ENCODE results near the gene THPO.

Gene THPO

DNA sequence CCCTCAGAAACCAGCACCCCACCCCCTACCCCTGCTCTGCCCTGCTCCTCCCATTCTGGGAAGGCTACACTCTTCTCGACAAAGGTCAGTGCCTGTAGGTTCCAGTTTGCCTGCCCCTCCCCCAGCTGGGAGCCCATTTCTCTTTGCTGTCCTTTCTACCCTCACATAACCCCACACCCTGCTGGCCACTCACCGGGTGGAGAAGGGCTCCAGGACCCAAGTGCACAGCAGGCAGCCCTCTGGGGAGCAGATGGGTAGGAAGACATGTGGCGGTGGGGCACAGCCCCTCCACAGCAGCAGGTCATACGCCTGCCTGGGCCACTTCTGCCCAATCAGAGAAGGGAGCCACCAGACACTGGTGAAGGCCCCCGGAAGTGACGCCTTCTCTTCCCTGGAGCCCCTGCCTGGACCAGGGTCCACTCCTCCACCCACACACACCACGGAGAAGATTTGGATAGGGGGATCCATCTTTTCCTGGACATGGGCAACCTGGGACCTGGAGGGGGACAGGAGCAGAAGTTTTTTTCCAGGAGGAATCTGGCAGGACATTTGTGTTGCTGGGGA is at the start of gene THPO:
Gene THPO, minus strand, starts transcription at position 326 of the 564 bp plus-strand sequence. CDS start 1,948 bp downstream, outside the sequence.
- DNase-seq (ENCODE audit: low read depth in 2 of 2), result no peak

DNA sequence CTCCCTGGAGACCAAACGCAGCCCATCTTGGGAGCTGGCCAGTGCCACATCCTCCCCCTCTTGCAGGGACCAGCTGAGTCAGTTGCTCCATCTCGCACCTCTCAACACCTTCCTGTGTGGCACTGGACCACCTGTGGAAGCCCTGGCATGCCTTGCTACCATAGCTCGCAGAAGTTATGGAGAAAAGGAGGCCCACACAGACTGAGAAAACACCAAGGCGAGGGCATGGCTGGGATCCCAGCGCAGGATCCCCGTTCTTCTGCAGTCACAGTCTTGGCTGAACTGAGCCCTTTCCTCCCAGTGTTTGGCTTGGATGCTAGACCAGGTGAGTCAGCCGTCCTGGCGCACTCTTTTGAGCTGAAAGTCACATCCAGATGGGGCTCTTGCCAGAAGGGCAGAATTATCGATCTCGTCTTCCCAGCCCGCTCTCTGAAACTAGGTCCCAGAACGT is 48.7 kb upstream of the THPO start:
- DNase-seq (ENCODE audit: low read depth in 2 of 2), result no peak

DNA sequence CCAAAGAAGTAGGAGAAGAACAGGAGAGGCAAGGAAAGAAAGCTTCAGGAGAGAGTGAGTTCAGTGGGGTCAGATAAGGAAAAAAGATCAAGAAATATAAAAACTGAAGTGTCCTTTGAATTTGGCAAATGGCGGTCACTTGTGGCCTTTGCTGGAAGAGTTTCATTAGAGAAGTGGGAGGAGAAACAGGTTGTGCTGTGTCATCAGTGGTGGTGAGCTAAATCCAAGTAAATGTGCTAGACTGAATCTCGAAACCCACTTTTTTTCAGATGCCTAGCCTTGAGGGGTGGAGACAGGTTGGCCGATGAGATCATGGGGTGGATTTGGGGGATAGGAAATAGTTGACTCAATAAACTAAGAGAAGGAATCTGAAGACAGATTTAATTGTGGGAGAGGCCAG is 45.6 kb upstream of the THPO start:
- DNase-seq (ENCODE audit: low read depth in 2 of 2), result no peak

DNA sequence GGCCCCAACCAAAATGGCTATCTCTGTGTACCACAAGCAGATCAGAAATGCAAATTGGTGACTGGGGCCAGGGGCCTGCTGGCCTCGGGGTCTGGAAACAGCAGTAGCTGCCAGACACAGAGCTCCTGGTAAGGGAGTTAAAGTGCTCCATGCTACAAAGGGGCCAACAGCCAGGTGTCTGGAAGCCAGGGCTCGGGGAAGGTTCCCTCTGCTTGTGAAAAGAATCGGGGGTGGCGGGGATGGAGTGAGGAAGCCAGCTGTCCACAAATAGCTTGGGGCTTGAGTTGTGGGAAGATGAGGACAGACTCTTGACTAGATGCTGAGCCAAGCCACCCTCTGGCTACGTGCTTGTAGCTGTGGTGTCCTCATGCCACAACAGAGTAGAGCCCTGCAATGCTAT is 41.2 kb upstream of the THPO start:
- no peak for DNase-seq (ENCODE audit: low read depth in 2 of 2)

DNA sequence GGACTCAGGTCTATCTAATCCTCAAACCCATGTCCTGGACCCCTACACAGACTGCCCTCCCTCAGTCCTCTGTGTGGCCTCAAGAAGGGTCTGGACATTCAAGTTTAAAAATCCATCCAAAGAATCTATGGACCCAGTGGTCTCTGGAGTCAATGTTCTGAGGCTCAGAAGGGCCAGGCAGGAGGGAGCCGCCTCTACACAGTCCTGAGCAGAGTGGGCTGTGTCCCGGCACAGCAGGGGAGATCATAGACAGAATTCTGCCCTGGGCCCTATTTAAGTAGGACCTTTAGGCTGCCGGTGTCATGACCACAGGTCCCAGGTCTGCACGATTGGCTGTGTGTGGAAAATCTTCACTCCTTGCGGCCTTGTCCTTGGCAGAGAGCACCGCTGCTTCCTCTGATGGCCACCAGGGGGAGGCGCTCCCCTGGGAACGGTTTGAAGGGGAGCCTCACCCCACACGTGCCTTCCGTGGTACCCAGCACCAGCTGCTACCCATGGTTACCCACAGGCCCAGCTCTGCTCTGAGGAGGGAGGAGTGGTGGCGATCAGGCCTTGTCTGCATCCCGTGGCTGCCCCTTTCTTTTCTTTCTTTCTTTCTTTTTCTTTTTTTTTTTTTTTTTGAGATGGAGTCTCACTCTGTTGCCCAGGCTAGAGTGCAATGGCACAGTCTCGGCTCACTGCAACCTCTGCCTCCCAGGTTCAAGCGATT is 39.8 kb upstream of the THPO start:
- peak; percentile 15 to 57 for DNase-seq (ENCODE audit: low read depth in 2 of 2)

DNA sequence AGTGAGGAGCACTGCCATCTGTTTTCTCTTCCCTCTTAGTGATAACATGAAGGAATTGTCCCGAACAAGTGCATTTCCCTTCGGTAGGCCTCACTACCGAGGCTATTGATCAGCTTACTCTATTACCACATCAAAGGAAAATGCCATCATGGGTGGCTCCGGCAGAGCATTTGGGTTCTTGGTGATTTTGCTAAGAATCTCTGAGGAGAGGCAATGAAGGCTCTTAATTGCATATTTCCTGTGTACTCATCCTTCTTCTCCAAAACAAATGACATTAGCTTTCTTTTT is 37.1 kb upstream of the THPO start:
- DNase-seq (ENCODE audit: low read depth in 2 of 2), result no peak

DNA sequence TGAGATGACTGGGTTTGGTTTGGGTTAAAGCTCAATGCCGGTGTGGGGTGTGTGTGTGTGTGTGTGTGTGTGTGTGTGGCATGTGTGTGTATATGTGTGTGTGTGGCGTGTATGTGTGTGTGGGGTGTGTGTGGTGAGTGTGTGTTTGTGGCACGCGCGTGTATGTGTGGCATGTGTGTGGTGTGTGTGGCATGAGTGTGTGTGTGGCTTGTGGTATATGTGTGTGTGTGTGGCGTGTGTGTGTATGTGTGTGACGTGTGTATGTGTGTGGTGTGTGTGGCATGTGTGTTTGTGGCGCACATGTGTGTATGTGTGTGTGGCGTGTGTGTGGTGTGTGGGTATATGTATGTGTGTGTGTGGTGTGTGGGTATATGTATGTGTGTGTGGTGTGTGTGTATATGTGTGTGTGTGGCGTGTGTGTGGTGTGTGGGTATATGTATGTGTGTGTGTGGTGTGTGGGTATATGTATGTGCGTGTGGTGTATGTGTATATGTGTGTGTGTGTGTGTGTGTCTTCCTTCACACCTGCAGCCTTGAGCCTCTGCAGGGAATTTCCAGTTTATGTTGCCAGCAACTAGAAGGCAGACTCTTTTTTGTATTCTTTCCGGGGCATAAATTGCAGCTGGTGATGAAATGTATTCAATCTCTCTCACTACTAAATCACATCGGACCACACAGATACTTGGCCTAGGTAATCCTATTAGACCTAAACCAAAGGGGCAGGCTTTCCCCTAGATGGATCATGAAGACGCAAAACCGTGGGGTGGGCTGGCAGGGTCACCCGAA is 36.6 kb upstream of the THPO start:
- DNase-seq (ENCODE audit: low read depth in 2 of 2), result no peak

DNA sequence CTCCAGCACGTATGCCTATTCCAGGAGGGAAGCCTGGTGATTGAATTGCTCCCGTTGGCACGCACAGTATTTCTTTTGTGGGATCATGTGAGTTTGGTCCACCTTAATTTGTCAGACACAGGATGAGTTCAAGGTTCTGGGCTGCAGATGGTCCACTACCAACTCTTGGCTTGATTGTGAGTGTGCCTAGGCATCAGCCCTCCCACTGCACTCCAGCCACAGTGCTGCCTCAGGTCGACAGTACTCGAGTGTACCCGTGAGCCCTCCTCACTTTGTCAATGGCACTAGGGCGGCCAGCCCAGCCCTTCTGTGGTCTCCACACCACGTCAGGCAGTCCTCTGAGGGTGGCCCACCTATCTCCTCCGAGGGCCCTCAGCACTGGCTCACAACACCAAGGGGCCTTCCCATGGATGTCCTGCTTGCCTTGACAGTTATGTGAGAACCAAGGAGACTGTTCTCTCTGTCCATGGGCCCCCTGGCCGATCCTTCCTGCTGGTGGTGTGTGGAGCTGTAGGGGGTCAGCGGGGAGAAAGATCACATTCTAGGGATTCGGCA is 32.0 kb upstream of the THPO start:
- DNase-seq (ENCODE audit: low read depth in 2 of 2), result no peak

DNA sequence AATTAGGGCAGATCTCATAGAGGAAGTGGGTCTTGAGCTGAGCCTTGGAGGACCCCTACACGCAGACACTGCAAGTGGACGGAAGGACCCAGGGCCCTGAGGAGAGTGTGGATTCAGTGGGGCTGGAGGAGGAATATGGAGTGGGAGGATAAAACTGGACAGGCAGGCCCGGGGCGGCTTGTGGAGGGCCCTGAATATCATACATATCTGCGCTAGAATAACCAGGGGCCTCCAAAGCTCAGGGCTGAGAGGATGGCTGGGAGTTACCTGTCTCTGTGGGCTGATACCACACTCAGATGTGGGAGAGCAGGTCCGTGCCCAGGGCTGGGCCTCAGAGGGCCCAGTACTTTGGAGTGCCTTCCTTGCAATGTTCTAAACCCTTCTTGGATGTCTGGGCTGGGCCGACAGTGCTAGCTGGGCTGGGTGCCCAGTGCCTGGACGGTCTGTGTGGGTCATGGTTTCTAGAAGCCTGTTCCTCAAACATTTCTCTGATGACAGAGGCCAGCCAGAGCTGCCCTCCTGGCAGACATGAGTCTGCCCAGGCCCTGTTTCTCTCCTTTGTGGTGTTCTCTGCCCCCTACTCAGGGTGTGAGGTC is 31.4 kb upstream of the THPO start:
- DNase-seq (ENCODE audit: low read depth in 2 of 2), result no peak

DNA sequence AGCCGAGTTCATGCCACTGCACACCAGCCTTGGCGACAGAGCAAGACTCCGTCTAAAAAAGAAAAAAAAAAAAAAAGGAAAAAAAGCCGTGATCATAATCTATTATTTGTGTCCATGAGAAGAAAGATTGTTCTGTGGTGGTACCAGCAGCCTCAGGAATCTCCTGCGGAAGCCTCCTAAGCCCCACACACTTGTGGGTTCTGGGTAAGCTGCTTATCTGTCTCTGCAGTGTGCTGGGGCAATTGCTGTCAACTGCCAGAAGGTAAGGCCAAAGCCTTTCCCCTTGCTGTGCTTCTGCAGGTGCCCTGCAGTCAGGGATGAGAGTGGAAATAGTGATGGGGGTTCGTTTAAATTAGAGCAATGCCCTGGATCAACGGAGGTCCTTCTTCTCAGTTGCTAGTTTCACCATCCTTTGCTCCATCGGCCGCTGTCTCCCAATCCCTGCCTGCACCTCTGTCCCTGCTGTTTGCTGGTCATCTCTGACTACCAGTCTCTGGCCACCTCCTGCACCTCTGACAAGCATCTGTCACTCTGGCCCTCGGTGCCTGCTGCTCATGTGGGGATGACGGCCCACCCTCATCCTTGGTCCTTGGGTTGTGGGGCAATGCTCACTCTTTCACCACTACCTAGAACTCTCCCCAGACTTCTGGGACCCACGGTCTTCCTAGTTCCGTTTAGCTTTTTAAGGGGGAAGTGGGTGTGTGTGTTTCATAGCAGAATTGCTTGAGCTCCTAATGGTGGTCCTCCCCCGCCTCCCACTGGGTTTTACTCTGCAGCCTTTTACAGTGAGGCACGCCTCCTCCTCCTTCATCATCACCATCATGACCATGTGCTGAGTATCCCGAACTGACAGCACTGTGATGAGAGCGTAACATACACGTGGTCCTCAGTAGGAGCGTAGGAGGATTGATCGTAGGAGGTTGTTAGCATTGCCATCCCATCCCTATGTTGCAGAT is 27.3 kb upstream of the THPO start:
- no peak for DNase-seq (ENCODE audit: low read depth in 2 of 2)

DNA sequence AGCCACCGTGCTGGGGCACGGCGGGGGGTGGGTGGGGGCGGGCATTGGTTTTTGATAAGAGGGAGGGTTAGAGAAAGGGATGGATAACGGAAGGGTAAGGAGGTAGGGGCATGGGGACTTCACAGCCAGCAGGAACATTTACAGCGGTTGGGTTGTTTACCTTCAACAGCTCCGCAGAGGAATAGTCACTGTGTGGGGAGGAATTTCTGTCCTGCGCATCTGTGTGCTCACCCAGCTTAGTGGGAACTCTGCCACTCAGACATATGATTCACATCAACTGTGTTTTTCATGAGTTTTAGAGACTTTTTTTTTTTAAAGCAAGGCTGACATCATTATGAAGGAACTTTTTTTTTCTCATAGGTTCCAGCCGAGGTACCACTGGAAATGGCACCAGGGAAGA is 21.4 kb upstream of the THPO start:
- no peak for DNase-seq (ENCODE audit: low read depth in 2 of 2)

DNA sequence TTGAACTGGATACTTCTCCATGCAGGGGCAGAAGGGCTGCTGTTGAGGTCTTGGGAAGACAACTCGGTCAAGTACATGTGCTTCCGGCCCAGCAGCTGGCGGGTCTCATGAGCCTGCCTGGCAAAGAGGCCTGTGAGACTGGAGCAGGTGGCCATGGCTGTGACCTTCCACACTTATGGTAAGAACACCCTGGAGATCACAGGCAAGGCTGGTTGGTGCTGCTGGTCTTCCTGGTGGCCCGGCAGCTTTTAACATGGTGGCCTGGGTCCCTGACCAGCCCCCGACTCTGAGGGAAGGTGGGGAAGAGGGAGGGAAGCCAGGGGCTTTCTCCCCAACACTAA is 17.3 kb upstream of the THPO start:
- DNase-seq (ENCODE audit: low read depth in 2 of 2), result no peak

DNA sequence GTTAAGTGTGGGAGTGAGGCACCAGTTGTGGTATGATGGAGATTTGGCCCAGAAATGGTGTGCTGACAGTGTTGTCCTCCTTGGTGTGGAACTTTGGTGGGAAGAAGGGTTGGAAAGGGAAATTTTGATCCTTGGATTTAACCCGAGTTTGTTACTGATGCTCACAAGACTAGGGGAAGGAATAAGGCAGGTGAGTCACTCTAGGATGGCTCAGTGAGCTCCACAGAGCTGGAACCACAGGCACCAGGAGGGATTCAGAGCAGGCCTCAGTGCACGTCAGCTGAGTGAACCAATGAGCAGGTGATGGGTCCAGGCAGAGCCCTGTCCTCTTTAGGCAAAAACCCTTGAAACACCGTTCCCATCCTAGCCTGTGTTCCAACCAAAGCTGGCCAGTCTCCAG is 13.3 kb upstream of the THPO start:
- DNase-seq (ENCODE audit: low read depth in 2 of 2), result no peak

DNA sequence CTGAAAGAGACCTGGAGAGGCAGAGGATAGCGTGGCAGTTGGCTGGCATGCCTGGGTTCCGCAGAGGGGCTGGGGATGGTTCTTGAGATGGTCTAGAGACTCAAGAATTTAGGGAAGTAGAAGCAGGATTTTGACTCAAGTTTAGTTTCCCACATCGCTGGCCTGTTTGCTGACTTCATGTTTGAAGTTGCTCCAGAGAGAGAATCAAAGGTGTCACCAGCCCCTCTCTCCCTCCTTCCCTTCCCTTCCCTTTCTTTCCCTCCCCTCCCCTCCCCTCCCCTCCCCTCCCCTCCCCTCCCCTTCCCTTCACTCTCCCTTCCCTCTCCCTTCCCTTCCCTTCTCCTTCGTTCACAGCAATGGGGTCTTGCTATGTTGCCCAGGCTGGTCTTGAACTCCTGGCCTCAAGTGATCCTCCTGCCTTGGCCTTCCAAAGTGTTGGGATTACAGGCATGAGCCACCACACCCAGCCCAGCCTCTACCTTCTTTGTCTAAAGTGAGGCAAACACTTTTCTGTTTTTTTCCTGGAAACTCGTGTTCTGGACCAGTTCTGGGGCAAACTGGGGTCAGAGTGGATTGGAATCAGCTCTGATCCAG is 12.0 kb upstream of the THPO start:
- no peak for DNase-seq (ENCODE audit: low read depth in 2 of 2)

DNA sequence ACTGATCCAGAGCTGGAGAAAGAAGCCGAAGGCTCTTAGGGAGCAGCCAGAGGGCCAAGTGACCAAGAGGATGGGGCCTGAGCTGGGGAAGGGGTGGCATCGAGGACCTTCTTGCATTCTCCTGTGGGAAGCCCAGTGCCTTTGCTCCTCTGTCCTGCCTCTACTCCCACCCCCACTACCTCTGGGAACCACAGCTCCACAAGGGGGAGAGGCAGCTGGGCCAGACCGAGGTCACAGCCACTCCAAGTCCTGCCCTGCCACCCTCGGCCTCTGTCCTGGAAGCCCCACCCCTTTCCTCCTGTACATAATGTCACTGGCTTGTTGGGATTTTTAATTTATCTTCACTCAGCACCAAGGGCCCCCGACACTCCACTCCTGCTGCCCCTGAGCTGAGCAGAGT is 11.4 kb upstream of the THPO start:
- no peak for DNase-seq (ENCODE audit: low read depth in 2 of 2)

DNA sequence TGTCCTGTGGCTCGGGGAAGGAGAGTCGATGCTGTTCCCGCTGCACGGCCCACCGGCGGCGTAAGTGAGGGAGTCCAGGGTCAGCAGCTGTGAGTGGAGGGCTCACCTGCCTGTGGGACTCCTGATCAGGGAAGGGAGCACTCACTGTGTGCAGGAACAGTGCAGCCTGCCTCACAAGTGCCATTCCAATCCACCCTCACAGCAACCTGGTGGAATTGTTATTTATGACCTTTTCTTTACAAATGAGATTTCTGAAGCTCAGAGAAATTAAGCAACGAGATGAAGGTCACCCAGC is 10.9 kb upstream of the THPO start:
- DNase-seq (ENCODE audit: low read depth in 2 of 2), result no peak

DNA sequence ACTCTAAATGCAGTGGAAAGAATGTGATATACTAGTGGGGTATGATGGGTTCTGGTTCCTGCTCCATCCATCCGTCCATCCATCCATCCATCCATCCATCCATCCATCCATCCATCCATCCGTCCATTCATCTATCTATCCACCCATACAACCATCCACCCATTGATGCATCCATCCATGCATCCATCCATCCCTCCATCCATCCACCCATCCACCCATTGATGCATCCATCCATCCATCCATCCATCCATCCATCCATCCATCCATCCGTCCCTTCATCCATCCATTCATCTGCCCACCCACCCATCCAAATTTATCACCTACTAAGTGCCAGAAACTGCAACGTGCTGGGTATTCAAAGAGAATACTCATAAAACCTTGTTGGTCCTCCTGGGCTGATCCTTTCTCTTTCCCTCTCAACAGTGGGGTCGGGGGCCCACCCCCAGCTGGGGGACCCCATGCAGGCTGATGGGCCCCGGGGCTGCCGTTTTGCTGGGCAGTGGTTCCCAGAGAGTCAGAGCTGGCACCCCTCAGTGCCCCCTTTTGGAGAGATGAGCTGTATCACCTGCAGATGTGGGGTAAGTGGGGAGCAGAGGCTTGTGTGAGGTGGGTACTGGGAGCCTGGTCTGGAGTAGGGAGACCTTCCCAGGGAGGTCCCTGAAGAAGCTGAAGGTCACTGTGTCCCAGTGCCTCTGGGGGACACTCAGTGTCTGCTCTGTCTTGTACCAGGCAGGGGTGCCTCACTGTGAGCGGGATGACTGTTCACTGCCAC is 10.3 kb upstream of the THPO start:
- DNase-seq (ENCODE audit: low read depth in 2 of 2), result no peak

DNA sequence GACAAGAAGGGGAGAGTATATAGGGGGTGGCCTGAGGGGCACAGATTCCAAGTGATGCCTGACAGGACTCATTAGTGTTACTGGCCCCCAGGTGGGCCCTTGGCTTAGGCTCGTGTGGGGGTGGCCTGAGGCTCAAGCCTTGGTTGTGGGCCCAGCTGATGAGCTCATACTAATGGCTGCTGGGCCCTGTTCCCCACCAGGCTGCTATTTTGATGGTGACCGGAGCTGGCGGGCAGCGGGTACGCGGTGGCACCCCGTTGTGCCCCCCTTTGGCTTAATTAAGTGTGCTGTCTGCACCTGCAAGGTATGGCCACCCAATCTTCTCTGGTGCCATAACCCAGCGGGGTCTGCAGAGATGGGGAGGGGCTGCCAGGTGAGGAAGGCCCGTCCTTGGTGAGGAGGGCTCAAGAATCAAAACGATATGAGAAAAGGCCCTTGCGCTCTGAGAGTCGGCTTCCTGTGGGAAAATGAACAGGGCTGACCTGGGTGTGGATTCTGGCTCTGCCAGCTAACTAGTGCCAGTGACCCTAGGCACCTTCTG is 9.2 kb upstream of the THPO start:
- no peak for DNase-seq (ENCODE audit: low read depth in 2 of 2)

DNA sequence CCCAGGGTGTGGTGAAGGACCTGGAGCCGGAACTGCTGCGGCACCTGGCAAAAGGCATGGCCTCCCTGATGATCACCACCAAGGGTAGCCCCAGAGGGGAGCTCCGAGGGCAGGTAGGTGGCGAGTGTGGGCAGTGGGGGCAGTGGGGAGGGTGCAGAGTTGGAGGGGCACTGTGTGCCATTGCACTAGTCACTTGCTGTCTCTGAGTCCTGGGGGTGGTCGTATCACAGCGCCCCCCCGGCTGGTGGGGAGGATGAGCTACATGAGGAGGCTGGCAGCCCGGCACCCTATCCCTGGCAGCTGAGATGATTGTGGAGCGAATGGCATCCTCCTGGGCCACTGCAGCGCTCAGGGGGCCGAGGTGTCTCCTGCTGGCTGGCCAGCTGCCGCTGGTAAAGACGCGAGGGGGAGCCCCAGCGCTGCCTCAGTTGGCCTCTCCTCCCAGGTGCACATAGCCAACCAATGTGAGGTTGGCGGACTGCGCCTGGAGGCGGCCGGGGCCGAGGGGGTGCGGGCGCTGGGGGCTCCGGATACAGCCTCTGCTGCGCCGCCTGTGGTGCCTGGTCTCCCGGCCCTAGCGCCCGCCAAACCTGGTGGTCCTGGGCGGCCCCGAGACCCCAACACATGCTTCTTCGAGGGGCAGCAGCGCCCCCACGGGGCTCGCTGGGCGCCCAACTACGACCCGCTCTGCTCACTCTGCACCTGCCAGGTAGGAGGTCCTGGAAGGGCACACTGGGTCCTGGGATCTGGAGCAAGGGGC is 8.2 kb upstream of the THPO start:
- no peak for DNase-seq (ENCODE audit: low read depth in 2 of 2)

Measured in stimulated activated CD4-positive, alpha-beta T cell treated with anti-CD3 and anti-CD28 coated beads, Interleukin-1b, Interleukin-23, amount 100 ng/mL, for 1 hour (primary cell).